Endothelial cell of umbilical vein (primary cell): ENCODE data around the gene GFPT1. TPM values are rescaled to one million over a fixed set of nuclear protein-coding genes. Genes with fewer than 3 reads are reported as not detected.

Experiments
- BruUV-seq: library from RNA; stranded (reverse); fragments of 400-500 nt; replicated peaks from 2 replicates; lab custom pipeline; 2021; lab: Mats Ljungman, UMichigan
- CTCF ChIA-PET: fragments of 300-600, 350-600 bp; sonication (Branson Sonifier 250); formaldehyde crosslinking; loops from one replicate; lab custom pipeline; 2021; ENCODE audit warnings: antibody characterized with exemption, inconsistent platforms; lab: Charles Lee
- POLR2A ChIA-PET: fragments of 300-600, 350-600 bp; sonication (Branson Sonifier 250); formaldehyde crosslinking; loops from one replicate; lab custom pipeline; 2021; ENCODE audit warnings: antibody characterized with exemption, inconsistent platforms; lab: Charles Lee
- DNase-seq: peaks from one replicate; pipeline ENCODE4 v3.0.0-alpha.2; 2011; ENCODE audit warnings: low read depth, low spot score
- FAIRE-seq: peaks from 2 replicates; lab custom pipeline; 2011; peaks lifted over from hg19 to GRCh38; lab: Jason Lieb, UNC
- H2AFZ ChIP-seq: 2 replicates; pipeline ENCODE4 v1.6.0; 2012; ENCODE audit warnings: low read depth, low read length, control low read depth, inconsistent platforms
- H3K27ac ChIP-seq: 2 replicates; pipeline ENCODE4 v1.5.1; 2011; ENCODE audit warnings: low read depth, mild to moderate bottlenecking, control low read depth, low read length, moderate library complexity; ENCODE audit not compliant: insufficient read depth
- H3K27me3 ChIP-seq, 2 experiments: 2 replicates each; pipeline versions ENCODE4 v1.6.0 to v1.6.1; 2011; ENCODE audit warnings: low read length in 2 of 2, mixed read lengths in 1 of 2; ENCODE audit not compliant: control insufficient read depth in 2 of 2, insufficient read depth in 2 of 2
- H3K36me3 ChIP-seq, 2 experiments: 2 replicates in 1 of 2; 3 replicates in 1 of 2; pipeline ENCODE4 v1.5.1; 2011; ENCODE audit warnings: low read length in 2 of 2, mild to moderate bottlenecking in 1 of 2, moderate library complexity in 1 of 2; ENCODE audit not compliant: control insufficient read depth in 2 of 2, insufficient read depth in 2 of 2; ENCODE audit errors: extremely low read depth in 1 of 2
- H3K4me1 ChIP-seq: 3 replicates; pipeline ENCODE4 v1.5.1; 2011; ENCODE audit warnings: mild to moderate bottlenecking, low read length; ENCODE audit not compliant: control insufficient read depth, insufficient read depth; ENCODE audit errors: extremely low read depth
- H3K4me2 ChIP-seq: 2 replicates; pipeline ENCODE4 v1.6.1; 2011; ENCODE audit warnings: low read length, control low read depth, mixed read lengths; ENCODE audit not compliant: insufficient read depth
- H3K4me3 ChIP-seq, 3 experiments: fragments of 200-600 bp in 1 of 3; sonication (generic), shearing (Covaris generic) in 1 of 3; replicated peaks in 1 of 3; 2 replicates each; pipeline ENCODE4 v1.5.1; 2011 to 2016; ENCODE audit warnings: control low read depth in 3 of 3, low read length in 3 of 3, mild to moderate bottlenecking in 2 of 3, inconsistent platforms in 1 of 3, low read depth in 1 of 3, moderate library complexity in 1 of 3; ENCODE audit not compliant: insufficient read depth in 1 of 3
- H3K79me2 ChIP-seq: 2 replicates; pipeline ENCODE4 v1.6.0; 2012; ENCODE audit warnings: low read length, inconsistent platforms; ENCODE audit not compliant: control insufficient read depth, insufficient read depth
- H3K9ac ChIP-seq: replicated peaks from 2 replicates; pipeline ENCODE3; 2011; ENCODE audit warnings: low read length, control low read depth; ENCODE audit not compliant: insufficient read depth; ENCODE audit errors: extremely low read depth
- H3K9me1 ChIP-seq: replicated peaks from 3 replicates; pipeline ENCODE4 v1.6.0; 2011; ENCODE audit warnings: mild to moderate bottlenecking, low read length; ENCODE audit not compliant: control insufficient read depth, insufficient read depth; ENCODE audit errors: extremely low read depth
- H3K9me3 ChIP-seq: replicated peaks from 2 replicates; pipeline ENCODE4 v1.5.1; 2012; ENCODE audit warnings: low read length, inconsistent platforms; ENCODE audit not compliant: control insufficient read depth, insufficient read depth
- H4K20me1 ChIP-seq: replicated peaks from 2 replicates; pipeline ENCODE3; 2011; ENCODE audit warnings: mild to moderate bottlenecking, low read length; ENCODE audit not compliant: control insufficient read depth, insufficient read depth; ENCODE audit errors: extremely low read depth
- CTCF ChIP-seq, 2 donors: IDR thresholded peaks; 1 replicate in 1 of 2; 2 replicates in 1 of 2; pipeline ENCODE4 v1.5.1; 2011; ENCODE audit warnings: low read length in 2 of 2, mild to moderate bottlenecking in 2 of 2, moderate library complexity in 2 of 2, control low read depth in 1 of 2, inconsistent platforms in 1 of 2, low read depth in 1 of 2; ENCODE audit not compliant: insufficient read depth in 1 of 2; ENCODE audit errors: extremely low read depth in 1 of 2
- EZH2 ChIP-seq: IDR thresholded peaks from 2 replicates; pipeline ENCODE4 v1.6.1; 2012; ENCODE audit warnings: borderline replicate concordance, low read depth, mild to moderate bottlenecking, moderate library complexity, low read length, inconsistent platforms; ENCODE audit not compliant: severe bottlenecking
- FOS ChIP-seq: IDR thresholded peaks from 2 replicates; pipeline ENCODE4 v1.6.1; 2011; ENCODE audit warnings: mild to moderate bottlenecking, low read length, moderate library complexity, borderline replicate concordance; ENCODE audit not compliant: insufficient read depth
- GATA2 ChIP-seq: IDR thresholded peaks from 2 replicates; pipeline ENCODE4 v1.7.0; 2011; ENCODE audit warnings: low read depth, mild to moderate bottlenecking, moderate library complexity, mixed read lengths, low read length; ENCODE audit not compliant: insufficient read length, insufficient read depth
- JUN ChIP-seq: IDR thresholded peaks from 2 replicates; pipeline ENCODE4 v1.6.1; 2011; ENCODE audit warnings: borderline replicate concordance, low read depth; ENCODE audit not compliant: insufficient read length, insufficient read depth
- MAX ChIP-seq: IDR thresholded peaks from 2 replicates; pipeline ENCODE4 v1.6.1; 2011; ENCODE audit not compliant: insufficient read depth, insufficient read length
- MYC ChIP-seq: IDR thresholded peaks from one replicate; pipeline ENCODE4 v1.6.1; 2011; ENCODE audit warnings: mild to moderate bottlenecking, low read depth, low read length
- POLR2A ChIP-seq: IDR thresholded peaks from 2 replicates; pipeline ENCODE4 v1.6.1; 2012; ENCODE audit warnings: low read depth, mild to moderate bottlenecking, control low read depth, low read length
- POLR2AphosphoS5 ChIP-seq: IDR thresholded peaks from 2 replicates; pipeline ENCODE4 v1.6.1; 2012; ENCODE audit warnings: low read depth, mild to moderate bottlenecking, control low read depth, low read length, moderate library complexity; ENCODE audit not compliant: insufficient read depth
- dilution Hi-C: fragments of 300-500 bp; cut with MboI; formaldehyde crosslinking; loops from one replicate; pipeline ENCODE4 v1.15.0; 2019; ENCODE audit warnings: low sequenced_read_pairs; ENCODE audit not compliant: extremely low pct_ligation_motif_present
- intact Hi-C: fragments of 100-400 bp; cut with micrococcal nuclease; formaldehyde crosslinking; loops from one replicate; pipeline ENCODE4 v1.10.0; 2022
- polyA plus RNA-seq, 4 experiments: library from polyadenylated mRNA; depleted of rRNA in 3 of 4; stranded (reverse) in 3 of 4; unstranded in 1 of 4; fragments of >200 nt; gene quantifications; 2 replicates each; pipeline versions ENCODE4 v1.2.1 to v1.2.3, GENCODE V29; 2011 to 2012; ENCODE audit warnings: missing spikeins in 1 of 4
- total RNA-seq: library from RNA; stranded (reverse); gene quantifications from 2 replicates; pipeline ENCODE4 v1.2.3, GENCODE V29; 2021

The GFPT1 gene
- total and polyA plus RNA-seq, 2 donors (not counting 3 experiments of a cell fraction or from before 2014, with no cell fraction given), result 8.8 to 38.7 TPM

- ChIA-PET POLR2A (no interaction called here), CTCF (interaction anchor here (0.6 to 4.2 kb wide), 36 partner anchors 8 to 370 kb away, joined by 3 to 38 read pairs (median 6); partner anchors contain the start of gene ANTXR1)
- H3K79me2 ChIP-seq, result no peaks in the 10 kb centered on the region
- dilution Hi-C loops (no loop called here), intact Hi-C loops (loop anchor here (1.0 to 5.0 kb wide), 6 partner anchors 32 to 224 kb away; no protein-coding TSS in a partner anchor)
- DNase-seq, result peak; percentile 19
- H3K4me2 ChIP-seq, result peak overlapping the region; percentile 57
- peak overlapping the region; percentile 69 for H3K27ac ChIP-seq
- peak overlapping the region; percentile 17 to 42 (median 24) for H3K4me3 ChIP-seq
- peak overlapping the region; percentile 70 for H3K9ac ChIP-seq
- no peak for FAIRE-seq
- no peaks in the 10 kb centered on the region for H3K27me3 ChIP-seq
- H3K4me1 ChIP-seq, result peaks cover 11% of the 10 kb centered on the region
- TF ChIP-seq GATA2, result no peak
- TF ChIP-seq POLR2A, result no peak
- TF ChIP-seq JUN, result no peak
- no peak for TF ChIP-seq MAX
- no peak for TF ChIP-seq POLR2AphosphoS5
- no peak for TF ChIP-seq CTCF (IDR thresholded peaks at IDR 0.05; ENCODE audit: extremely low read depth in 1 of 2, insufficient read depth in 1 of 2, low read depth in 1 of 2, low read length in 2 of 2)
- TF ChIP-seq MYC, result no peak
- no peak for TF ChIP-seq EZH2
- no peak for TF ChIP-seq FOS
- H3K9me1 ChIP-seq, result no peaks in the 10 kb centered on the region
- BruUV-seq, result TSS peak; percentile 52
- H2AFZ ChIP-seq, result peak overlapping the region; percentile 84
- H4K20me1 ChIP-seq, result no peaks in the 10 kb centered on the region
- no peaks in the 10 kb centered on the region for H3K9me3 ChIP-seq
- H3K36me3 ChIP-seq, result no peaks in the 10 kb centered on the region
Measured at GRCh38 chr2:69306393-69306821, 80.6 kb downstream of the GFPT1 start.
